IPS-18a (cell line): ENCODE results near the gene CLEC16A.

Experiments
- H3K27ac ChIP-seq: one replicate; pipeline ENCODE4 v1.5.1; 2013; ENCODE audit warnings: low read length
- H3K27me3 ChIP-seq: one replicate; pipeline ENCODE4 v1.6.1; 2013; ENCODE audit warnings: mild to moderate bottlenecking, low read length; ENCODE audit not compliant: control insufficient read depth, insufficient read depth
- H3K36me3 ChIP-seq: one replicate; pipeline ENCODE4 v1.6.1; 2013; ENCODE audit warnings: low read depth, low read length; ENCODE audit not compliant: control insufficient read depth
- H3K4me1 ChIP-seq: one replicate; pipeline ENCODE4 v1.6.1; 2013; ENCODE audit warnings: low read depth, low read length; ENCODE audit not compliant: control insufficient read depth
- H3K4me3 ChIP-seq: one replicate; pipeline ENCODE4 v1.5.1; 2013; ENCODE audit warnings: low read length
- H3K9ac ChIP-seq: one replicate; pipeline ENCODE4 v1.6.1; 2013; ENCODE audit warnings: mild to moderate bottlenecking, low read length, moderate library complexity
- H3K9me3 ChIP-seq: one replicate; pipeline ENCODE4 v1.6.1; 2013; ENCODE audit warnings: low read depth, low read length; ENCODE audit not compliant: control insufficient read depth

The CLEC16A gene

GRCh38 chr16:11003141-11003540 is 58.8 kb downstream of the CLEC16A start:
- Histone ChIP-seq H3K9ac (no peak overlapping the region), H3K27me3 (no peaks in the 10 kb centered on the region), H3K36me3 (no peaks in the 10 kb centered on the region), H3K27ac (no peak overlapping the region), H3K4me1 (peaks cover 3% of the 10 kb centered on the region), H3K9me3 (no peaks in the 10 kb centered on the region), H3K4me3 (no peak overlapping the region)

- H3K27ac ChIP-seq, result no peak overlapping the region
- H3K36me3 ChIP-seq, result no peaks in the 10 kb centered on the region
- no peak overlapping the region for H3K4me3 ChIP-seq
- no peak overlapping the region for H3K9ac ChIP-seq
- H3K27me3 ChIP-seq, result no peaks in the 10 kb centered on the region
- no peaks in the 10 kb centered on the region for H3K9me3 ChIP-seq
- peaks cover 3% of the 10 kb centered on the region for H3K4me1 ChIP-seq
Measured at GRCh38 chr16:11004351-11004750, 60.0 kb downstream of the CLEC16A start.

GRCh38 chr16:11004973-11005610 is 60.7 kb downstream of the CLEC16A start:
- peaks cover 3% of the 10 kb centered on the region for H3K4me1 ChIP-seq
- H3K27me3 ChIP-seq, result no peaks in the 10 kb centered on the region
- H3K36me3 ChIP-seq, result no peaks in the 10 kb centered on the region
- H3K9ac ChIP-seq, result no peak overlapping the region
- H3K9me3 ChIP-seq, result no peaks in the 10 kb centered on the region
- H3K27ac ChIP-seq, result no peak overlapping the region
- no peak overlapping the region for H3K4me3 ChIP-seq

GRCh38 chr16:11005611-11005975 is 61.2 kb downstream of the CLEC16A start:
- peaks cover 3% of the 10 kb centered on the region for H3K4me1 ChIP-seq
- no peak overlapping the region for H3K4me3 ChIP-seq
- no peak overlapping the region for H3K9ac ChIP-seq
- no peak overlapping the region for H3K27ac ChIP-seq
- no peaks in the 10 kb centered on the region for H3K36me3 ChIP-seq
- H3K27me3 ChIP-seq, result no peaks in the 10 kb centered on the region
- no peaks in the 10 kb centered on the region for H3K9me3 ChIP-seq

GRCh38 chr16:11006656-11007055 is 62.3 kb downstream of the CLEC16A start:
- peaks cover 3% of the 10 kb centered on the region for H3K4me1 ChIP-seq
- no peak overlapping the region for H3K27ac ChIP-seq
- no peaks in the 10 kb centered on the region for H3K36me3 ChIP-seq
- H3K9me3 ChIP-seq, result no peaks in the 10 kb centered on the region
- H3K9ac ChIP-seq, result no peak overlapping the region
- H3K4me3 ChIP-seq, result no peak overlapping the region
- H3K27me3 ChIP-seq, result no peaks in the 10 kb centered on the region

- H3K4me1 ChIP-seq, result peaks cover 3% of the 10 kb centered on the region
- no peak overlapping the region for H3K27ac ChIP-seq
- no peak overlapping the region for H3K9ac ChIP-seq
- H3K27me3 ChIP-seq, result no peaks in the 10 kb centered on the region
- no peaks in the 10 kb centered on the region for H3K36me3 ChIP-seq
- no peaks in the 10 kb centered on the region for H3K9me3 ChIP-seq
- H3K4me3 ChIP-seq, result no peak overlapping the region
Measured at GRCh38 chr16:11007714-11008280, 63.4 kb downstream of the CLEC16A start.

GRCh38 chr16:11009027-11009755 is 64.8 kb downstream of the CLEC16A start:
- Histone ChIP-seq H3K4me3 (no peak overlapping the region), H3K9me3 (no peaks in the 10 kb centered on the region), H3K36me3 (no peaks in the 10 kb centered on the region), H3K9ac (no peak overlapping the region), H3K4me1 (peaks cover 3% of the 10 kb centered on the region), H3K27ac (no peak overlapping the region), H3K27me3 (no peaks in the 10 kb centered on the region)

GRCh38 chr16:11010575-11011221 is 66.3 kb downstream of the CLEC16A start:
- no peak overlapping the region for H3K4me3 ChIP-seq

GRCh38 chr16:11011326-11011725 is 67.0 kb downstream of the CLEC16A start:
- Histone ChIP-seq H3K27ac (no peak overlapping the region), H3K9ac (no peak overlapping the region), H3K36me3 (no peaks in the 10 kb centered on the region), H3K27me3 (no peaks in the 10 kb centered on the region), H3K4me1 (peaks cover 3% of the 10 kb centered on the region), H3K9me3 (no peaks in the 10 kb centered on the region), H3K4me3 (no peak overlapping the region)

More at GRCh38 chr16:11010575-11011221, 66.3 kb downstream of the CLEC16A start:
- H3K9me3 ChIP-seq, result no peaks in the 10 kb centered on the region
- no peak overlapping the region for H3K9ac ChIP-seq
- no peaks in the 10 kb centered on the region for H3K27me3 ChIP-seq
- no peaks in the 10 kb centered on the region for H3K36me3 ChIP-seq
- H3K4me1 ChIP-seq, result peaks cover 3% of the 10 kb centered on the region
- no peak overlapping the region for H3K27ac ChIP-seq

- H3K4me1 ChIP-seq, result no peaks in the 10 kb centered on the region
- no peaks in the 10 kb centered on the region for H3K36me3 ChIP-seq
- H3K27ac ChIP-seq, result no peak overlapping the region
- H3K9ac ChIP-seq, result no peak overlapping the region
- no peaks in the 10 kb centered on the region for H3K27me3 ChIP-seq
- H3K4me3 ChIP-seq, result no peak overlapping the region
- H3K9me3 ChIP-seq, result no peaks in the 10 kb centered on the region
Measured at GRCh38 chr16:11012841-11013240, 68.5 kb downstream of the CLEC16A start.

- Histone ChIP-seq H3K9me3 (no peaks in the 10 kb centered on the region), H3K9ac (no peak overlapping the region), H3K36me3 (no peaks in the 10 kb centered on the region), H3K27me3 (no peaks in the 10 kb centered on the region), H3K4me3 (no peak overlapping the region), H3K27ac (no peak overlapping the region), H3K4me1 (no peaks in the 10 kb centered on the region)
Measured at GRCh38 chr16:11014136-11014535, 69.8 kb downstream of the CLEC16A start.
